Endothelial cell (in vitro differentiated cells): ENCODE measurements around the gene F8. TPM values are rescaled to one million over a fixed set of nuclear protein-coding genes. Genes with fewer than 3 reads are reported as not detected.

Source experiments
- DNase-seq: peaks from one replicate; pipeline ENCODE4 v3.0.0; 2021; ENCODE audit warnings: low spot score
- H3K27ac Mint-ChIP-seq: one replicate; pipeline ENCODE4 v1.8.0; 2021; ENCODE audit warnings: mixed read lengths, inconsistent platforms; ENCODE audit not compliant: unreplicated experiment
- H3K27me3 Mint-ChIP-seq: one replicate; pipeline ENCODE4 v1.8.0; 2021; ENCODE audit warnings: mild to moderate bottlenecking, moderate library complexity, mixed read lengths, inconsistent platforms; ENCODE audit not compliant: unreplicated experiment
- H3K36me3 Mint-ChIP-seq: one replicate; pipeline ENCODE4 v1.8.0; 2021; ENCODE audit warnings: mild to moderate bottlenecking, low read depth, mixed read lengths, inconsistent platforms; ENCODE audit not compliant: unreplicated experiment
- H3K4me1 Mint-ChIP-seq: one replicate; pipeline ENCODE4 v1.8.0; 2021; ENCODE audit warnings: mild to moderate bottlenecking, mixed read lengths, inconsistent platforms; ENCODE audit not compliant: unreplicated experiment
- H3K4me3 Mint-ChIP-seq: one replicate; pipeline ENCODE4 v1.8.0; 2021; ENCODE audit warnings: mild to moderate bottlenecking, mixed read lengths, inconsistent platforms; ENCODE audit not compliant: unreplicated experiment
- H3K9me3 Mint-ChIP-seq: one replicate; pipeline ENCODE4 v1.8.0; 2021; ENCODE audit warnings: mixed read lengths, inconsistent platforms; ENCODE audit not compliant: unreplicated experiment
- CTCF ChIP-seq: fragments of 200-600 bp; sonication (generic); IDR thresholded peaks from one replicate; pipeline ENCODE4 v1.5.0; 2021; ENCODE audit warnings: antibody characterized with exemption; ENCODE audit not compliant: unreplicated experiment
- long read RNA-seq: library from polyadenylated mRNA; unstranded; transcript quantifications from one replicate; pipeline ENCODE4 v2.0.0, GENCODE V29; 2020; ENCODE audit not compliant: unreplicated experiment
- total RNA-seq: library from RNA; stranded (reverse); fragmentation: NEBNext Ultra II Directional; extraction: Animal tissue kit (Norgen Biotek cat#: 25700); gene quantifications from one replicate; pipeline ENCODE4 v1.2.1, GENCODE V29; 2021; ENCODE audit not compliant: unreplicated experiment

The F8 gene
- 4.5 TPM for total RNA-seq
- long read RNA-seq, partial matches to known transcripts = 0 of 3 reads
- long read RNA-seq, other reads (novel, unspliced or antisense) = 0 of 3 reads

GRCh38 chrX:155022585-155022984 is at the start of gene F8:
F8 (minus strand) TSS chrX:155022723; CDS start chrX:155022552, 171 bp downstream.
- Mint-ChIP-seq H3K36me3 (no peaks in the 10 kb centered on the region), H3K27ac (peak within 1 kb of the TSS; percentile 45), H3K4me1 (peaks cover 6% of the 10 kb centered on the region), H3K27me3 (peaks cover 2% of the 10 kb centered on the region), H3K4me3 (peak within 1 kb of the TSS; percentile 74), H3K9me3 (no peaks in the 10 kb centered on the region)
- DNase-seq = no peak
- TF ChIP-seq CTCF = no peak

GRCh38 chrX:155071694-155072280 is 49.3 kb upstream of the F8 start:
- Mint-ChIP-seq H3K4me3 (peak overlapping the region; percentile 93), H3K36me3 (peaks cover 23% of the 10 kb centered on the region), H3K4me1 (peaks cover 29% of the 10 kb centered on the region)

GRCh38 chrX:155070975-155071693 is 48.6 kb upstream of the F8 start, which contains the start of the genes BRCC3, CMC4 and MTCP1:
BRCC3 (plus strand) TSS chrX:155071508; CDS start chrX:155071528, 20 bp downstream.
CMC4 (minus strand) TSS chrX:155071136; CDS start chrX:155064023, 7,113 bp downstream.
MTCP1 (minus strand) TSS chrX:155071136; CDS start chrX:155066010, 5,126 bp downstream.
- peaks cover 29% of the 10 kb centered on the region for H3K4me1 Mint-ChIP-seq
- no peaks in the 10 kb centered on the region for H3K9me3 Mint-ChIP-seq
- H3K27ac Mint-ChIP-seq = peak within 1 kb of the TSS; percentile 88
- H3K4me3 Mint-ChIP-seq = peak within 1 kb of the TSS; percentile 93
- DNase-seq = peak; percentile 71
- H3K36me3 Mint-ChIP-seq = peaks cover 23% of the 10 kb centered on the region
- TF ChIP-seq CTCF = no peak
- H3K27me3 Mint-ChIP-seq = peaks cover 2% of the 10 kb centered on the region

More at GRCh38 chrX:155071694-155072280, 49.3 kb upstream of the F8 start:
- H3K9me3 Mint-ChIP-seq = no peaks in the 10 kb centered on the region
- peak overlapping the region; percentile 88 for H3K27ac Mint-ChIP-seq
- no peak for TF ChIP-seq CTCF
- H3K27me3 Mint-ChIP-seq = peaks cover 2% of the 10 kb centered on the region
- peak; percentile 14 for DNase-seq

GRCh38 chrX:155070663-155070974 is 48.1 kb upstream of the F8 start:
- Mint-ChIP-seq H3K4me1 (peaks cover 29% of the 10 kb centered on the region), H3K36me3 (peaks cover 23% of the 10 kb centered on the region), H3K27ac (no peak overlapping the region), H3K4me3 (peak overlapping the region; percentile 89), H3K27me3 (peaks cover 2% of the 10 kb centered on the region), H3K9me3 (no peaks in the 10 kb centered on the region)
- peak; percentile 5 for DNase-seq
- TF ChIP-seq CTCF = no peak

- DNase-seq = no peak
- TF ChIP-seq CTCF = no peak
- Mint-ChIP-seq H3K27ac (peak overlapping the region; percentile 55), H3K9me3 (no peaks in the 10 kb centered on the region), H3K36me3 (peaks cover 23% of the 10 kb centered on the region), H3K27me3 (peaks cover 2% of the 10 kb centered on the region), H3K4me1 (peaks cover 25% of the 10 kb centered on the region), H3K4me3 (peak overlapping the region; percentile 89)
Observed at GRCh38 chrX:155070038-155070437, 47.5 kb upstream of the F8 start.
